ENCODE data around the gene EARS2.

Gene EARS2

DNA sequence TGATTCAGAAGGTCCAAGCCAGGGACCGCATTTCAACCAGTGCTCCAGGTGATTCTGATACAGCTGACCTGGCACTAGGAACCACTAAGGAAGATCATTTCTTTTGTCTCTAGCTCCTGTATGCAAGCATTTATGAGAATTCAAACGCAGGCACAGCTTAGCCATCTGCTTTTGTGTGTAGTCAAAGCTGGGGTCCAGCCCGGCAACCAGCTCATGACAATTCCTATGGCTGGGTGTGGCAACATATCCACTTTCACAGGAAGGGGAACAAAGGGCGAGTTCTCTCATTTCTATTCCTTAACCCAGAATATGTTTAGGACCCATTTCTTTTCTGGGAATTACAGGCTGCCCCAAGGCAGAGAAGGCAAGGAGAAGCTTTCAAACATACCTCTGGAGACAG, 76.9 kb downstream of the EARS2 start:
- no peak for DNase-seq (ENCODE audit: low read depth)

DNA sequence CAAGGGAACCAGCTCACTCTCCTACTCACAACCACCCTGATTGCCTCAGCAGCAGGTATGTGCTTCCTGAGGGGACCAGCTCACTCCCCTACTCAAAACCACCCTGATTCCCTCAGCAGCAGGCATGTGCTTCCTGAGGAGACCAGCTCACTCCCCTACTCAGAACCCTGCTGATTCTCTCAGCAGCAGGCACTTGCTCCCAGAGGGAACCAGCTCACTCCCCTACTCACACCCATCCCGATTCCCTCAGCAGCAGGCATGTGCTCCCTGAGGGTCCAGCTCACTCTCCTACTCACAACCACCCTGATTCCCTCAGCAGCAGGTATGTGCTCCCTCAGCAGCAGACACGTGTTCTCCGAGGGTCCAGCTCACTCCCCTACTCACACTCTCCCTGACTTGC, 78.0 kb downstream of the EARS2 start:
- DNase-seq (ENCODE audit: low read depth), result no peak

DNA sequence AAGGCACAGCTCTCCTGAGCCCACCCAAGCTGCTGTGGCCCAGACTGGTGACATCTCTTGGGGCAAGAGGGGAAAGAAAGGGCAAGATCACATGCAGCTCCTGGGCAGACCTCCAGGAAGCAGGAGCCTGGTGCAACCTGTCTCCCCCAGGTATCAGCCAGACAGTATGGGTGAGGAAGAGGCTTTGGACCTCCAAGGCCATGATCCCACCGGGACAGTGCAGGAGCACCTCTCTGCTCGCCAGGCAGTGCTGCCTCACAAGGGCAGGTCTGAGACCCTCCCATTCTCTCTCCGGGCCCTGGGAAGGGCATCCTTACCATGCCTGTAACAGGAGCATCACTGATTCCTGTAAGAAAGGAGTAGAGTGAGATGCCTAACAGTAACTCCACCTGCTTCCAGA, 78.6 kb downstream of the EARS2 start:
- DNase-seq (ENCODE audit: low read depth), result no peak

DNA sequence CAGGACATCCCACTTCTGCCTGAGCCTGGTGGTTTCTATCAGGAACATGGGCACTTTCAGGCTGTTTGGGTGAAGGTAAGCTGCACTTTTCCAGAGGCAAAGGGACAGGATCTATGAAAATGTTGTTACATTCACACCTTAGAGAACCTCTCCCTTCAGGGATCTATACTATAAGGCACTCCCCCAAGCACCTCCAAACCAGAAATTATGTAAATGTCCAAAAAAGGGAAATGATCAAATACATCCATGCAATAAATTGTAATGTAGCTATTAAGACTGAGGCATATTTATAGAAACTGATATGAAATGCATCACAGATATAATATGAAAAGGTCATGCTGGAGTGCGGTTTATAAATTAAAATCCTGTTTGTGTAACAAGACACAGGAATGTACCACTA, 80.9 kb downstream of the EARS2 start:
- DNase-seq (ENCODE audit: low read depth), result no peak

All from activated gamma-delta T cell treated with anti-CD3 and anti-CD28 coated beads, Interleukin-2, amount 50 U/mL, for 16 hours (primary cell).